OCI-LY3 (cell line): Measurements from ENCODE around the gene S100A5.

Experiments
- CTCF ChIP-seq: fragments of 200-600, 300-600 bp; sonication (generic); IDR thresholded peaks from 2 replicates; pipeline ENCODE4 v1.5.1; 2014; ENCODE audit warnings: antibody characterized with exemption, low read length, low read depth
- EZH2phosphoT487 ChIP-seq: fragments of 200-600 bp; shearing (Covaris generic); IDR thresholded peaks from 2 replicates; pipeline ENCODE4 v1.6.1; 2018; ENCODE audit warnings: antibody characterized with exemption, mixed run types, low read depth

- TF ChIP-seq CTCF (no peak), EZH2phosphoT487 (no peak)
These were observed 20.8 kb upstream of the S100A5 start for GRCh38 chr1:153561466-153561985.
